T-helper 2 cell treated with Interferon-gamma antibody and Interleukin-4, amounts not matched to agents 5 μg/mL and 100 μg/mL, for 36 hours (primary cell): Measurements from ENCODE around the gene TRIM33.
"Not testable (repeated sequence)": the region's sequence is repeated elsewhere in the genome, so short reads cannot be mapped to it uniquely, and the experiment has no call there.

Source experiments
- DNase-seq: peaks from one replicate; pipeline ENCODE4 v3.0.0; 2021; ENCODE audit warnings: low spot score
- H3K27ac Mint-ChIP-seq: one replicate; pipeline ENCODE4 v1.8.0; 2021; ENCODE audit warnings: mild to moderate bottlenecking, mixed read lengths
- H3K27me3 Mint-ChIP-seq: one replicate; pipeline ENCODE4 v1.8.0; 2021; ENCODE audit warnings: low read depth, mixed read lengths
- H3K36me3 Mint-ChIP-seq: one replicate; pipeline ENCODE4 v1.8.0; 2021; ENCODE audit warnings: low read depth, mixed read lengths
- H3K4me1 Mint-ChIP-seq: one replicate; pipeline ENCODE4 v1.8.0; 2021; ENCODE audit warnings: low read depth, mixed read lengths
- H3K4me3 Mint-ChIP-seq: one replicate; pipeline ENCODE4 v1.8.0; 2022; ENCODE audit warnings: mild to moderate bottlenecking, moderate library complexity, mixed read lengths
- H3K9me3 Mint-ChIP-seq: one replicate; pipeline ENCODE4 v1.8.0; 2021; ENCODE audit warnings: mixed read lengths

TRIM33 gene

DNA sequence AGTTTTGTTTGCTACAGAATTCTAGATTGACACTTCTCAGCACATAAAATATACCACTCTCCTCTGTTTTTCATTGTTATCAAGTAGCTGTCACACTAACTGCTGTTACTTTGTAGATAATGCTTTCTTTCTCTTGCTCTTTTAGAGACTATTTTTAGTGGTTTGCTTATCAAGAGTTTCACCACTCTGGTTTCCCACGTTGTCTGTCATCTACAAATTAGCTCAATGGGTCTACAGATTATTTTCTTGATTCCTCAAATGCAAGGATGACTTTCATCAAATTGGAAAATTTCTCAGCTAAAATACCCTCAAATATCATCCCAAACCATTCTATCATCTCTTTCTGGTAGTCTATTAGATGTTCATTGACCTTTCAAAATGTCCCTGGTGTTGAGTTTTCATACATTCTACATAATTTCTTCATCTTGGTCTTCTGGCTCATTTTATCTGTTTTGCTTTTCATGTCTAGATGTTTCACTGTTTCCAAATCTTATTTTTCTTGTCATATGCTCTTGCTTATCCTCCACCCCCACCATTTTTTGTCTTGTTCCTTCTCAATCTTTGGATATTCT, 122.5 kb downstream of the TRIM33 start:
- Mint-ChIP-seq H3K36me3 (peaks cover 32% of the 10 kb centered on the region), H3K9me3 (peaks cover 28% of the 10 kb centered on the region), H3K4me1 (peaks cover 4% of the 10 kb centered on the region), H3K27me3 (no peaks in the 10 kb centered on the region), H3K27ac (no peak overlapping the region), H3K4me3 (no peak overlapping the region)
- DNase-seq, result no peak

DNA sequence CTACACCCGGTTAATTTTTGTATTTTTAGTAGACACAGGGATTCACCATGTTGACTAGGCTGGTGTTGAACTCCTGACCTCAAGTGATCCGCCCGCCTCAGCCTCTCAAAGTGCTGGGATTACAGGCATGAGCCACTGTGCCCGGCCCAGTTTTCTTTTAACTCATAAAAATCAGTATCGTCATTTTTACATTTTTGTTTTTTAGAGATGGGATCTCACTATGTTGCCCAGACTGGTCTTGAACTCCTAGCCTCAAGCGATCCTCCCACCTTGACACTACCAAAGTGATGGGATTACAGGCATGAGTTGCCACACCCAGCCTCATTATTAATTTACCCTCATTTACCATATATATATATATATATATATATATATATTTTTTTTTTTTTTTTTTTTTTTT, 123.4 kb downstream of the TRIM33 start:
- H3K9me3 Mint-ChIP-seq, result peaks cover 28% of the 10 kb centered on the region
- not testable (repeated sequence) for H3K4me3 Mint-ChIP-seq, DNase-seq, H3K4me1 Mint-ChIP-seq, H3K27ac Mint-ChIP-seq, H3K27me3 Mint-ChIP-seq
- peaks cover 32% of the 10 kb centered on the region for H3K36me3 Mint-ChIP-seq

DNA sequence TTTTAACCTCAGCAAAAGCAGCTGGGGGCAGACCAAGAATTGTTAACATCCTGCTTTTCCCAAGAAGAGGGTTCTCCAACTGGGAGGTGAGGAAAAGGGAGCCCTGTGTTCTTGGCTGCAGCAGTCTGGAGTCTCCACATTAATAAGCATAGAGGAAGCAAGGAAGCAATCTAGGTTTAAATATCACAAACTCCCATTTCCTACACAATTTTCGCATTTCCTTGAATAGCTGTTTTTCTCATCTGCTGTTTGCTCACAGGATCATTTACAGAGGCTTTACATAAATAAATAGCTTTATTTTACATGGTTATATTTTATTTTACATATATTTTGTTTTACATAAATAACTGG, 124.0 kb downstream of the TRIM33 start:
- Mint-ChIP-seq H3K9me3 (peaks cover 28% of the 10 kb centered on the region), H3K27me3 (no peaks in the 10 kb centered on the region), H3K36me3 (peaks cover 27% of the 10 kb centered on the region), H3K4me1 (peaks cover 3% of the 10 kb centered on the region), H3K4me3 (no peak overlapping the region), H3K27ac (no peak overlapping the region)
- no peak for DNase-seq

DNA sequence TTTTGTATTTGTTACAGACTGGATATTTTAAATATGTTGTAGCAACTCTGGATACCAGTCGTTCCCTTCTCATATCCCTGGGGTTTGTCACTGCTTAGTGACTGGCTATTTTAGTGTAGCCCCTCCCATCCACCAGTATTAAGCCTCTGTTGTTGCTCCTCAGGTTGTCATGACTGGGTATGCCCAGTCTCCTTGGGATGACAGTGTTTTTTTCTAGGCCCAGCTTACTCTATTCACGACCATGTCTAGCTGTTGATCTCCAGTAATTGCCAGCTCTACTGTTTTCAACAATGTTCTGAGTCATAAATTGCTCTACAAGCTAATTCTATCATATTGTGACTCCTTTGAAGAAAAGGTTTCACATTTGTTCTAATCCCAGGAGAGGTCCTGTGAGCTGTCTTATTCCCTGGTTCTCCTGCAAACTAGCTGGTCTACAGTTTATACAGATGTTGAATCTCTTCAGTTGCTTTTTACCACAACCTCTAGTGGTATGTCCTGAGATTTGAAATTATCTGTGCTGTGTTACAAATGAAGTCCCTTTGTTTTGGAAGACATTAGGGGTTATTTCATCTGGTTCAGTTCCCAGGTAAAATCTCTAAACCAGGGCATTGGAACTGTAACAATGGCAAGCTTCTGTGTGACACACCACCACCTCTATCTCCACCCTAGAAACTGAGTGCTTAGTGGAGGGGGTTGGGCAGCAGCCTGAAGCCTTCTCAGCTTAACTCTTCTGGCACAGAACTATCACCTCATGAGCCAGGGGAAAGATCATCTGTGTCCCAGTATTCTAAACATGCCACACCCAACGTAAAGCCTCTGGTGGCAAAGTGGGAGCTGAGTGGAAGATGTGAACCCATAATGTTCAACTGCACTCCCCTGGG, 124.6 kb downstream of the TRIM33 start:
- Mint-ChIP-seq H3K4me1 (peaks cover 3% of the 10 kb centered on the region), H3K27me3 (peaks cover under 1% of the 10 kb centered on the region), H3K4me3 (no peak overlapping the region), H3K27ac (no peak overlapping the region), H3K9me3 (peaks cover 28% of the 10 kb centered on the region), H3K36me3 (peaks cover 22% of the 10 kb centered on the region)
- no peak for DNase-seq

DNA sequence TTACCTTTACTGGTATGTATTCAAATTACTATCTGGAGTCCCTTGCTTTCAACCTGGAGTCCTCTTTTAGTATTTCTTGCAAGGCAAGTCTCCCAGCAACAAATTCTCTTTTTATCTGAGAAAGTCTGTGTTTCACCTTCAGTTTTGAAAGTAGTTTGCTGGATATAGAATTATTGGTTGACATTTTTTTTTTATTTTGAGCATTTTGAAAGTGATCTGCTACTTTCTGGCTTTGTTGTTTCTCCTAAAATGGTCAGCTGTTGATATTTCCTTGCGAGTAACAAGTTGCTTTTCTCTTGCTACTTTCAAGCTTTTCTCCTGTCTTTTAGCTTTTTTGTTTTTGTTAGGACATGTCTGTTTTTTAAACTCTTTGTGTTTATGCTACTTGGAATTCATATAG, 126.1 kb downstream of the TRIM33 start:
- no peak overlapping the region for H3K4me3 Mint-ChIP-seq

DNA sequence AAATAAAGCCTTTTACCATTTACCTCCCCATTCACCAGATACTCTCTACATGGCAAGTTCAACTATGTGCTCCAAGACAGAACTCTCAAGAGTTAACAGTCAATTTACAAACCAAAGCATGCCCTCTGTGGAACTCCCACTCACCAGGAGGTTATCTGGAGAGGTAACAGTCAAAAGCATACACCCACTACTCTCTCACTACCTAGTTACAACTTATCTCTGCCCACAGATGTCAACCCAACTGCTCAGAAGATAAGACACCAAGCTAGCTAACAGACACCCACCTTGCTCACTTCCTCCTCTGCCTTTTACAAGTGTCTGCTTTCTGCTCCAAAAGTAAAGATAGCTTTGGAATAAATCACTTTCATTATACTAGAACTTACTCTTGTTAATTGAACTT, 131.0 kb downstream of the TRIM33 start:
- H3K4me1 Mint-ChIP-seq, result no peaks in the 10 kb centered on the region
- no peak overlapping the region for H3K27ac Mint-ChIP-seq
- DNase-seq, result no peak
- peaks cover 42% of the 10 kb centered on the region for H3K9me3 Mint-ChIP-seq
- no peak overlapping the region for H3K4me3 Mint-ChIP-seq
- H3K27me3 Mint-ChIP-seq, result peaks cover 2% of the 10 kb centered on the region
- no peaks in the 10 kb centered on the region for H3K36me3 Mint-ChIP-seq

More for the DNA sequence above, 126.1 kb downstream of the TRIM33 start:
- peaks cover 10% of the 10 kb centered on the region for H3K36me3 Mint-ChIP-seq
- H3K27ac Mint-ChIP-seq, result no peak overlapping the region
- peaks cover 3% of the 10 kb centered on the region for H3K4me1 Mint-ChIP-seq
- H3K9me3 Mint-ChIP-seq, result peaks cover 32% of the 10 kb centered on the region
- H3K27me3 Mint-ChIP-seq, result peaks cover 2% of the 10 kb centered on the region
- DNase-seq, result no peak

DNA sequence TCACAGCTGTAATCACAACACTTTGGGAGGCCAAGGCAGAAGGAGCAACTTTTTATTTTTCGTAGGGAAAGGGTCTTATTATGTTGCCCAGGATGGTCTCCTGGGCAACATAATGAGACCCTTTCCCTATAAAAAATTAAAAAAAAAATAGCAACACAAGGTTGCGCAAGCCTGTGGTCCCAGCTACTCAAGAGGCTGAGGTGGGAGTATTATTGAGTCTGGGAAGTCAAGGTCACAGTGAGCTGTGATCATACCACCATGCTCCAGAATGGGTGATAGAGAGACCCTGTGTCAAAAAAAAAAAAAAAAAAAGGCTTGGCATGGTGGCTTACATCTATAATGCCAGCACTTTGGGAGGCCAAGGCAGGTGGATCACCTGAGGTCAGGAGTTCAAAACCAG, 131.6 kb downstream of the TRIM33 start:
- Mint-ChIP-seq H3K4me3 (no peak overlapping the region), H3K9me3 (peaks cover 37% of the 10 kb centered on the region), H3K36me3 (no peaks in the 10 kb centered on the region), H3K27ac (no peak overlapping the region), H3K4me1 (no peaks in the 10 kb centered on the region), H3K27me3 (peaks cover 2% of the 10 kb centered on the region)
- no peak for DNase-seq

DNA sequence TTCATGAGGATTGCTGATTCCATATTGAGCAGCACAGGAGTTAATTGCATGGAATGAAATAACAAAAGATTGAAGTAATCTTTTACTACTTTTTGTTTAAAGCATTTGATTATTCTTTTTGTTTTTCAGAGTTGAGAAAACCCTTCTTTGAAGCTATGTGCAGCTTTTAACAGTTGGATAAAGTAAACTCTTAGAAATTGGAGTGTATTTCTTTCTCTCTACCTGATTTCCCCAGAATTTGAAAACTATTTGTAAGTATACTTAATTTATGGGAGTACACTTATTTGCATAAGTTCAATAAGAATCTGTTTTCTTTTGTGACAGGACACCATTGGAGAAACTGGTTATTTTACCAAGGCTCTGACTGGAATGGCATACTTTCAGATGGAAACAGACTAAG, 133.6 kb downstream of the TRIM33 start:
- no peak for DNase-seq
- Mint-ChIP-seq H3K4me3 (no peak overlapping the region), H3K4me1 (no peaks in the 10 kb centered on the region), H3K36me3 (no peaks in the 10 kb centered on the region), H3K9me3 (peaks cover 44% of the 10 kb centered on the region), H3K27ac (no peak overlapping the region), H3K27me3 (peaks cover 2% of the 10 kb centered on the region)

DNA sequence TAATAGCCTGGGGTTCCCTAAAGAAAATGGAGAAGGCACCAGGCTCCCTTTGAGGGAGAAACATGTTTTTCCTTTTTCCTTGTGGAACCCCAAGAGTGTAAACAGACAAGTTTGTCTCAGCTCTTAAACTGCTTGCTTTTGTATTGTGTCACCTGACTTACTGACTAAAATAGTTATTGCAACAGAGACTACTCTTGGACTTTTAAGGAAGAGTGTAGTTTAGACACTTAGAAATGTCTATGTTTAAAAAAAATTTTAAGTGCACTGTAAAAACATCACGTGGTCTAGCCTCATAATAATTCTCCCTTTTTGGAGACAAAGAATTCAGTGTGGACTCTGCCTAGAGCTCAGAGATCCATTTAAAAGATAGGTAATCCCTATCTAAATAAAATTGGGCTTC, 141.1 kb downstream of the TRIM33 start:
- H3K4me1 Mint-ChIP-seq, result no peaks in the 10 kb centered on the region
- no peaks in the 10 kb centered on the region for H3K36me3 Mint-ChIP-seq
- H3K27ac Mint-ChIP-seq, result no peak overlapping the region
- H3K4me3 Mint-ChIP-seq, result no peak overlapping the region
- no peak for DNase-seq
- H3K9me3 Mint-ChIP-seq, result peaks cover 9% of the 10 kb centered on the region
- H3K27me3 Mint-ChIP-seq, result peaks cover 4% of the 10 kb centered on the region

DNA sequence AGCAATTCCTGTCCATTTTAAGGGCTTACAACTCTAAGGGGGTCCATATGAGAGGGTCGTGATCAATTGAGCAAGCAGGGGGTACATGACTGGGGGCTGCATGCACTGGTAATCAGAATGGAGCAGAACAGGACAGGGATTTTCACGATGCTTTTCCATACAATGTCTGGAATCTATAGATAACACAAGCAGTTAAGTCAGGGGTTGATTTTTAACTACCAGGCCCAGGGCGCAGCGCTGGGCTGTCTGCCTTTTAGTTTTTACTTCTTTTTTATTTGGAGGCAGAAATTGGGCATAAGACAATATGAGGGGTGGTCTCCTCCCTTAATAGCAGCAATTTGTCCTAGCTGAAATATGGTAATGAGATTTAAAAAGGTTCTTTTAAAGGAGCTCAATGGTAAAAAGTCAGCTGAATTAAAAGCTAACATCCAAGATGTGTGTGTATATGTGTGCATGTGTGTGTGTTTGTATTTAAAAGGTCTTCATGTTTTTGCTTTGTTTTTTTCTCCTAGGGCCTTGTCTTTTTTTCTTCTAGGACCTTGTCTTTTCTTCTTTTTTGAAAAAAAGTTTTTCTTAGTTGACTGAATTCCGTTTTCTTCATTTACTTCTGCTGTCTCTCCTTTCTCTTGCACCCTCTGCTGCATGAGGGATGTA, 141.6 kb downstream of the TRIM33 start:
- not testable (repeated sequence) for H3K9me3 Mint-ChIP-seq, H3K27ac Mint-ChIP-seq, H3K4me3 Mint-ChIP-seq, H3K27me3 Mint-ChIP-seq, DNase-seq, H3K4me1 Mint-ChIP-seq, H3K36me3 Mint-ChIP-seq

DNA sequence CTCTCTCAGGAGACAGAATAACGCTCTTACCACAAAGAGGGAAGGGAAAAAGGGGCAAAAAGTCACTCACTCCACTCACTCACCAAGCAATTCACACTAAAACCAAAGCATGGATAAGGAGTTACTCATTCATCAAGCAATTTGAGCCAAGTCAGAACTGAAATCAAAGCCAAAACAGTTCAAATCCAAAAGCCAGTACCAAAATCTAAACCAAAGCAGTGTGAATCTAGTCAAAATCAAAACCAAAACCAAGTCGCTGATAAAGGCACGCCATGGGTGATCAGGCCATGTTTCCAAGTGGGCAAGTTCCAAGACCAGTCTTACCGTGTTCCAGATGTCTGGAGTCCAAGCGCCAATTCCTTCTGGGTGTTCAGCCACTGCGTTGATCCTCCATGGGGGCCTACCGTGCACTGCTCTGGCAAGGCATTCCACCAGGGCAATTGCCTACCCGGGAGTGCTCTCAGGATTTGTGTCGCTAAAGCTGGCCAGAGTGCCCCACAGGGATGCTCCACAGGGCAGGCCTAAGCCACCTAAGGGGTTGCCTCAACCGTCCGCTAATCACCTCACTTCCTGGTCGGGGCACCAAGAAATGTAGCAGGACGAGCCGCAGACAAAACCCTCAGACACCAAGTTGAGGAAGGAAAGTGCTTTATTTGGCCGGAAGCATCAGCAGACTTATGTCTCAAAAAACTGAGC, 142.3 kb downstream of the TRIM33 start:
- no peak overlapping the region for H3K27ac Mint-ChIP-seq
- H3K27me3 Mint-ChIP-seq, result peaks cover 4% of the 10 kb centered on the region
- H3K36me3 Mint-ChIP-seq, result no peaks in the 10 kb centered on the region
- DNase-seq, result no peak
- H3K4me1 Mint-ChIP-seq, result no peaks in the 10 kb centered on the region
- peaks cover 9% of the 10 kb centered on the region for H3K9me3 Mint-ChIP-seq
- no peak overlapping the region for H3K4me3 Mint-ChIP-seq

DNA sequence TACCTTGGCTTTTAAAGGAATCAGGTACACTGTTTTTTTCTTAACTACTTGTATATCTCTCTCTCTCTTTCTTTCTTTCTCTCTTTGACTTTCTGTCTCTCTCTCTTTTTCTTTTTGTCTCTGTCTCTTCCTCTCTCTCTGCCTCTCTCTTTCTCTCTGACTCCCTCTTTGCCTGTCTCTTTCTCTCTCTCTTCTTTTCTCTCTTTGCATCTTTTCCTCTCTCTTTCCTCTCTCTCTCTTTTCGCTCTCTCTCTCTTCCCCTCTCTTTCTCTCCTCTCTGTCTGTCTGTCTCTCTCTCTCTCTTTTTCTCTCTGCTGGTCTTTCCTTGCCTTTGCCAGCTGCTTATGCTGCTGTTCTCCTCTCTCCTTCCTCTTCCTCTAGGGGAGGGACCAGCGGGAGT, 143.2 kb downstream of the TRIM33 start:
- Mint-ChIP-seq H3K9me3 (peaks cover 14% of the 10 kb centered on the region), H3K27ac (no peak overlapping the region)

DNA sequence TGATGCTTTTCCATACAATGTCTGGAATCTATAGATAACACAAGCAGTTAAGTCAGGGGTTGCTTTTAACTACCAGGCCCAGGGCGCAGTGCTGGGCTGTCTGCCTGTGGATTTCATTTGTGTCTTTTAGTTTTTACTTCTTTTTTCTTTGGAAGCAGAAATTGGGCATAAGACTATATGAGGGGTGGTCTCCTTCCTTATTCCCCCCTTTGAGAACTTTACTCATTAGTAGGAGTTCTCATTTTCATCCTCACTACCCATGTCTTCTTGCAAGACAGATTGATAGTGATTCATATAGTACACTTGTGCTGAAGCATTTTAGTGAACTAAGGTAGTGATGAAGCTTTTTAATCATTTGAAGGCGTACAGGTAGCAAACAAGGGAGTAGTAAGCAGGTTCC, 147.8 kb downstream of the TRIM33 start:
- H3K4me3 Mint-ChIP-seq, H3K27ac Mint-ChIP-seq, H3K27me3 Mint-ChIP-seq, H3K4me1 Mint-ChIP-seq, DNase-seq, H3K36me3 Mint-ChIP-seq: not testable (repeated sequence)
- H3K9me3 Mint-ChIP-seq, result peaks cover 21% of the 10 kb centered on the region

More for the DNA sequence above, 143.2 kb downstream of the TRIM33 start:
- no peak overlapping the region for H3K4me3 Mint-ChIP-seq
- no peaks in the 10 kb centered on the region for H3K4me1 Mint-ChIP-seq
- peaks cover 4% of the 10 kb centered on the region for H3K27me3 Mint-ChIP-seq
- H3K36me3 Mint-ChIP-seq, result no peaks in the 10 kb centered on the region
- no peak for DNase-seq

DNA sequence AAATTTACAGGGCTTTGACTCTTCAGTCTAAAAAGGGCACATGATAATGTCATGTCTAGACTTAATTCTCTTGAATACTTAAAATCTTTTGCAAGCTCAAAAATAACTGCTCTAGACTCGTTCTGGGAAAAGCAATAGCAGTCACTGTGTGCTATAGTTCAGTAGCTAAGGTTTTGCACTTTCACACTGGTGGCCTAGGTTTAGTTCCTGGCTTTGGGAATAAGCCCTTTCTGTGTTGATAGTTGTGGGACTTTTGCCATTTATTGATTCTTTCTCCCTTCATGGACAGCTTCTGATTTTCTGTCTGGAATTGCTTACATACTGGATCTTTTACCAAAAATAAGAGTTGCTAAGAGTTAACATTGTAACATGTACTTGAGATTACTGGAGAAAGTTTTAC, 151.2 kb downstream of the TRIM33 start:
- Mint-ChIP-seq H3K36me3 (no peaks in the 10 kb centered on the region), H3K4me3 (no peak overlapping the region), H3K9me3 (peaks cover 21% of the 10 kb centered on the region), H3K27me3 (no peaks in the 10 kb centered on the region), H3K4me1 (no peaks in the 10 kb centered on the region), H3K27ac (no peak overlapping the region)
- DNase-seq, result no peak
